Tibial nerve (tissue), 4 donors: Measurements from ENCODE around the gene DHRS9.

Experiments used
- EP300 ChIP-seq, 2 donors: sonication (generic); formaldehyde crosslinking; IDR thresholded peaks; one replicate each; pipeline ENCODE4 v1.6.1; 2017; ENCODE audit warnings: antibody characterized with exemption in 2 of 2, mild to moderate bottlenecking in 1 of 2
- POLR2A ChIP-seq, 2 donors: fragments of 450-650 bp; IDR thresholded peaks; one replicate each; pipeline ENCODE4 v1.6.1; 2017; ENCODE audit warnings: antibody characterized with exemption in 2 of 2, mild to moderate bottlenecking in 2 of 2, moderate library complexity in 2 of 2
- TF ChIP-seq, protein P1 (sequence below), 5 experiments: fragments of 200-600 bp in 3 of 5; fragments of 450-650 bp in 2 of 5; sonication (generic) in 3 of 5; IDR thresholded peaks; one replicate each; pipeline ENCODE4 v1.5.1; 2016 to 2019; ENCODE audit warnings: antibody characterized with exemption in 5 of 5, mild to moderate bottlenecking in 3 of 5, moderate library complexity in 2 of 5

GRCh38 chr2:169069341-169069740 lies at the start of gene DHRS9:
- no peak for TF ChIP-seq POLR2A (IDR thresholded peaks at IDR 0.05)
- TF ChIP-seq, protein P1, sequence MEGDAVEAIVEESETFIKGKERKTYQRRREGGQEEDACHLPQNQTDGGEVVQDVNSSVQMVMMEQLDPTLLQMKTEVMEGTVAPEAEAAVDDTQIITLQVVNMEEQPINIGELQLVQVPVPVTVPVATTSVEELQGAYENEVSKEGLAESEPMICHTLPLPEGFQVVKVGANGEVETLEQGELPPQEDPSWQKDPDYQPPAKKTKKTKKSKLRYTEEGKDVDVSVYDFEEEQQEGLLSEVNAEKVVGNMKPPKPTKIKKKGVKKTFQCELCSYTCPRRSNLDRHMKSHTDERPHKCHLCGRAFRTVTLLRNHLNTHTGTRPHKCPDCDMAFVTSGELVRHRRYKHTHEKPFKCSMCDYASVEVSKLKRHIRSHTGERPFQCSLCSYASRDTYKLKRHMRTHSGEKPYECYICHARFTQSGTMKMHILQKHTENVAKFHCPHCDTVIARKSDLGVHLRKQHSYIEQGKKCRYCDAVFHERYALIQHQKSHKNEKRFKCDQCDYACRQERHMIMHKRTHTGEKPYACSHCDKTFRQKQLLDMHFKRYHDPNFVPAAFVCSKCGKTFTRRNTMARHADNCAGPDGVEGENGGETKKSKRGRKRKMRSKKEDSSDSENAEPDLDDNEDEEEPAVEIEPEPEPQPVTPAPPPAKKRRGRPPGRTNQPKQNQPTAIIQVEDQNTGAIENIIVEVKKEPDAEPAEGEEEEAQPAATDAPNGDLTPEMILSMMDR (IDR thresholded peaks at IDR 0.05), result no peak
- TF ChIP-seq EP300 (IDR thresholded peaks at IDR 0.05), result no peak
